Cortex of kidney (tissue), 1 donor: ENCODE data around the gene CCDC9.
"Not testable (repeated sequence)": the region's sequence is repeated elsewhere in the genome, so short reads cannot be mapped to it uniquely, and the experiment has no call there.

ENCODE experiments used
- DNase-seq: peaks from one replicate; lab custom pipeline; 2025; lab: John Stamatoyannopoulos, UW

The CCDC9 gene

DNA sequence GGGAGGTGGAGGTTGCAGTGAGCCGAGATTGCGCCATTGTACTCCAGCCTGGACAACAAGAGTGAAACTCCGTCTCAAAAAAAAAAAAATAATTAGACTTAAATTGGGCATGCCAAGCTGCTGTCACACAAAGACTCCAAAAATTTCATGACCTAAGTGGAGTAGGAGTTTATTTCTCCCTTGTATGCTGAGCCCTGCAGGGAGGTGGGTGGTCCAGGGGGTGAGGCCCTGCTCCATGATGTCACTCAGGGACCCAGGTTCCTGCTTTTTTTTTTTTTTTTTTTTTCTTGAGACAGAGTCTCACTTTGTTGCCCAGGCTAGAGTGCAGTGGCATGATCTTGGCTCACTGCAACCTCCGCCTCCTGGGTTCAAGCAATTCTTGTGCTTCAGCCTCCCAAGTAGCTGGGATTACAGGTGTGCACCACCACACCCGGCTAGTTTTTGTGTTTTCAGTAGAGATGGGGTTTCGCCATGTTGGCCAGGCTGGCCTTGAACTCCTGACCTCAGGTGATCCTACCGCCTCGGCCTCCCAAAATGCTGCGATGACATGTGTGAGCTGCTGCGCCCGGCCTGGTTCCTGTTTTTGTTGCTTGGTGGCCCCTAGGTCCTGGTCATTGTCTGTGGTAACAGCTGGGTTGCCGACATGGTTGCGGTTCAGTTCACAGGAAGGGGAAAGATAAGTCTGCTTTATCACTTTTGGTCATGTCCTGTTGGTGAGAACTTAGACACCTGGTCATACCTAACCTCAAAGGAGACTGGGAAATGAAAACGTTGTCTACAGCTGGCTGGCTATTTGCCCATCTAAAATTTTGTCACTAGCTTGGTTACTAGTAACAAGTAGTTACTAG is 5.8 kb downstream of the CCDC9 start:
- DNase-seq, result not testable (repeated sequence)

DNA sequence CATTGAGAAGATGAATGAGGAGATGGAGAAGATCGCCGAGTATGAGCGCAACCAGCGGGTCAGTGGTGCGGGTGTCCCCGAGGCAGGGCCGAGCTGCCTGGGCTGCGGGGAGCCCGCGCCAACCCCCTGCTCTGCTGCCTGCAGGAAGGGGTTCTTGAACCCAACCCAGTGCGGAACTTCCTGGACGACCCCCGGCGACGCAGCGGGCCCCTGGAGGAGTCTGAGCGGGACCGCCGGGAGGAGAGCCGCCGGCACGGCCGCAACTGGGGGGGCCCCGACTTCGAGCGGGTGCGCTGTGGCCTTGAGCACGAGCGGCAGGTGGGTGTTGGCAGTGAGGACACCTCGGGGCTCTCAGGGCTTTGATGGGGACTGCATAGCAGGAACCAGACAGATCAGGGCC is 8.3 kb downstream of the CCDC9 start:
- no peak for DNase-seq

DNA sequence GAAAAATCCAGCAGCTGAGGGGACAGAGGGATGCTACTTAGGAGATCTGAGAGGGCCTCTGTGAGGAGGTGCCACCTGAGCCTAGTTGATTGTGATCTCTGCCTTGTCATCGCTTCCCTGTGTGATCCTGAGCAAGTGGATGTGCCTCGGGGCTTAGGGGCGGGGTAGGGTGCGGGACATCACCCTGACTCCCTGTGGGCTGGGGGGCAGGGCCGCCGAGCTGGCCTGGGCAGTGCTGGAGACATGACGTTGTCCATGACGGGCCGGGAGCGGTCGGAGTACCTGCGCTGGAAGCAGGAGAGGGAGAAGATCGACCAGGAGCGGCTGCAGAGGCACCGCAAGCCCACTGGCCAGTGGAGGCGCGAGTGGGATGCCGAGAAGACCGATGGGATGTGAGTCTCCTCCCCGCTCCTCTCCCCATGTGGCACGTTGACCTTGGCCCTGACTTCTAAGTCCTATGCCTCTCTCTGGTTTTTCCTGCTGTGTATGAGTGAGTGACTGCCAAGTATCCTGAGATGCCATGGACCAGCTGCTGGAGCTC is 10.1 kb downstream of the CCDC9 start:
- no peak for DNase-seq

DNA sequence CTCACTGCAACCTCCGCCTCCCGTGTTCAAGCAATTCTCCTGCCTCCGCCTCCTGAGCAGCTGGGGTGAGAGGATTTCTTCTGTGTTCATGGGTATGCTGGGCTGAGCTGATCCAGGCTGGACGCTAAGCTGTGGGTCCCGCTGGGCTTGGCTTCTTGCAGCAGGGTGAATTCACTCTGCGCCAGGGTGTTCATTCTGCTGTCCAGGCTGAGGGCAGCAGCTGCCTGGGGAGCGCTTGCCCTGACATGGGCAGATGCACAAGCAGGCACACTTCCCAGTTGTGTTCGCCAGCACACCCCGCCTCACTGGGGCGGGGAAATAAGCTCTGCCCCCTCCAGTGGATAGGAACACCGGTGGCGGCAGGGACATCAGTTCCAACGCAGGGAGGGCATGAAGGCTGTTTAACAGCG is 11.0 kb downstream of the CCDC9 start:
- DNase-seq, result no peak

DNA sequence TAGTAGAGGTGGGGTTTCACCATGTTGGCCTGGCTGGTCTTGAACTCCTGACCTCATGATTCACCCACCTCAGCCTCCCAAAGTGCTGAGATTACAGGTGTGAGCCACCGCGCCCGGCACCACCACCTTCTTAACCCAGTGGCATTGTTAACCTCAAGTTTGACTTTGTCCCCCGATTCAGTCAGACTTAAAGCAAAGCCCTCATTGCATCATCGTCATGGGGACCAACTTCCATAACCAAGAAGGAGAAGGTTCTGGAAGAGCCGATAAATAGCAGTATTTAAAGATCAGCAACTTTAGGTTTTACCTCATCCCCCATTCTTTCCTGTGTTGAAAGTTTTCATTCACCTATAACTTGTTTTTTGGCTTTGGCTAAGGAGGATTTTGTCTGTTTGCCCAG is 11.7 kb downstream of the CCDC9 start:
- no peak for DNase-seq

DNA sequence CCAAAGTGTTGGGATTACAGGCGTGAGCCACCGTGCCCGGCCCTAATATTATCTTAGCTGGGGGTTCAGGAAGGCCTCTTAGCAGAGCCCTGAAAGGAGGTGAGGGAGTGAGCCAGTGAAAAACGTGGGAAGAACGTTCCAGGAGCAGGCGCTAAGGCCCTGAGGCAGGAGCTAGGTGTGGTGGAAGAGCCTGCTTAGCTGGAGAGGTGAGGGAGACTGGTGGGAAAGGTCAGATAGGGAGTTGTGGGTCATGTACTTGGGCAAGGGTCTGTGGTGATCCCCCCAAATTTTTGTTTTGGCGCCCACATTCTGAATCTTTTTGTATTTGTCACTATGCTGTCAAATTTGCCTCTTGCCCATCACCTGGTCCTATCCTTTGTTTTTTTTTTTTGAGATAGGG is 13.3 kb downstream of the CCDC9 start:
- no peak for DNase-seq

DNA sequence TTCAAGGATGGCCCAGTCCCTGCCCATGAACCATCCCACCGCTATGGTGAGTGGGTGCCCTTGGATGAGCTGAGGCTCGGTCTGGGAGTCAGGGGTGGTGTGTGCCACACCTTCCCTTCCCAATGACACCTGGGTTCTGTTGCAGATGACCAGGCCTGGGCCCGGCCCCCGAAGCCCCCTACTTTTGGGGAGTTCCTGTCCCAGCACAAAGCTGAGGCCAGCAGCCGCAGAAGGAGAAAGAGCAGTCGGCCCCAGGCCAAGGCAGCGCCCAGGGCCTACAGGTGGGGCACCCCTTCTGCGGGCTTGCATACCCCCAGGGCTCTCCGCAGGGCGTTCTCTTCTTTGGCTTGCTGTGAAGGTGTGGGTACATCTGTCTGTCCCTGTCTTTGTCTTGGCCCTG is 14.1 kb downstream of the CCDC9 start:
- DNase-seq, result no peak

DNA sequence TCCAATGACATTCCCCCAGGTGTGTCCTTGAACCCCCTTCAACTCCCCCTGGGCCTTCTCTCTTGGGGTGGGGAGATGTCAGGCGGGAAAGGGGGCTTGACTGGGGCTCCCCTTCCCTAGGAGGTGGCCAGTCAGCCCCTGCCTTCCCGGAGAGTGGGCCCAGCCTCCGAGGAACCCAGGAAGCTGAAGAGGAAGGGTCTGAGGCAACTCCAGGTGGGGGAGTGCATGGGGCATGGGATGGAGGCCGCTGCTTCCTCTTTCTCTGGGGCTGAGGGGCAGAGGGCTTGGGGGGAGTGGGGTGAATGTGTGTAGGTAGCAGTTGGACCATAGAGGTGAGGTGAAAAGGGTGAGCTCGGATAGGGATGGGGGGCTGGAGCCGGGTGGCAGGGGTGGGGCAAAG is 15.6 kb downstream of the CCDC9 start:
- no peak for DNase-seq

DNA sequence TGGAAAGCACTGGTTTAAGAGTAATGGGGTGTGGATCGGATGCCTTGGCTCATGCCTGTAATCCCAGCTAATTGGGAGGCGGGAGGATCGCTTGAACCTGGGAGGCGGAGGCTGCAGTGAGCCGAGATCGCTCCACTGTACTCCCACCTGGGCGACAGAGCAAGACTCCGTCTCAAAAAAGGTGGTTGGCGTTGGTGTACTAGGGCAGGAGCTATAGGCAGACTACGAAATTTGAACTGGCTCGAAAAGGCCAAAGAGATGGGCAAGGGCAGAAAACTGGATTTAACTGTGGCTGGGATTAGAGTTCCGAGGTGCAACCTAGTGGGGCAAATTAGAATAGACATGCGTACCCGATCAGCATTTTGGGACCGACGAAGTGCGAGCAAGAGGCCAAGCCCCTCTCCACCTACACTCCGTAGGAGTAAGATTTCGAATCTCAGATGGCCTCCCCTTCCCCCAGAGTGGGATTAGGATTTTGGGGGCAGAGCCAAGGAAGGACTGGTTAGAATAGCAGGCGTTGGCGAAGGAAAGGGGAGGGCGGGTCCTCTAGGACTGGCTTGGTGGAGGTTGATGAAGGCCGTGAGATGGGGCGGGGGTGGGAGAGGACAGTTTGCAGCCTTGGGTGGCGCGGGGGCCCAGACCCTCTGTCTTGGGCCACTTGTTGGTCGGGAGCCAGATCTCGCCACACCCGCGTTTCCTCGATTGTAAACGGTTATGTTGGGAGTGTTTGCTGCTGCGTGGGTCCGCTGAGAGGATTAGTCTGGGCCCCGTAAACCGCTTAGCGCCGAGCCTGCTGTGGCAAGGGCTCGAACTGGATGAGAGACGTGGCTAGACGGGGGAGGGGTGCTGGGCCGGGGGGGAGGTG is 16.4 kb downstream of the CCDC9 start:
- DNase-seq, result no peak

DNA sequence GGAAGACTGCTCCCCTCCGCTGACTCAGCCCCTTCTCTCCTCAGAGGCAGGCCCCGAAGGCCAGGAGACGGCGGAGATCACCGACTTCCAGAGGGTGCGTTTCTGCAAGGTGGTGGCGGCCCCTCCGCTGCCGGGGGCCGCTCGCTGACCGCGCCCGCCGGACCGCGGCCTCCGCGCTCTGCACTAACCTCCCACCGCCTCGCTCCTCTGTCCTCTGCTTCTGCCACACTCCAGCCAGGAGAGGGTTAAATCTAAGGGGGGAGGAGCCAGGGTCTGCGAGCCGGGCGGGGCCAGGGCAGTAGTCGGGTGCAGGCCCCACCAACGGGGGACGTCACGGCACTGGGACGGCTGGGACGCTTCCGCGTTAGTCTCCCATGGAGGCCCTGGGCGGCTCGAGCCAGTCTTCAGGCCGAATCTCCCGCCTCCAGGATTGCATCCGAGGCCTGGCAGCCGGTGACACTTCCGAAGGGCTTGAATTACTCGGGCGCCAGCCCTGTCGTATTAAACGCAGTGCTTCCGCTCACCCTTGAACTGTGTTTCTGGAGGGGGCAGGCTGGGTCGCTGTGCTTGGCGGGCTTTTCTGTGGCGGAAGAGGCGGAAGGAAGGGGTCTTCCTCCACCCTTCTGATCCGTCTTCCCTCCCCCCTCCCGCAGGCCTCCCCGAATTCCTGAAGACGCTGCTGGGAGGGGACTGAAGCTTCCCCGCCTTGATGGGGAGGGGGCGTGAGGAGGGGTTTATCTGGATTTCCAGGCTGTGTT is 17.2 kb downstream of the CCDC9 start:
- DNase-seq, result no peak

DNA sequence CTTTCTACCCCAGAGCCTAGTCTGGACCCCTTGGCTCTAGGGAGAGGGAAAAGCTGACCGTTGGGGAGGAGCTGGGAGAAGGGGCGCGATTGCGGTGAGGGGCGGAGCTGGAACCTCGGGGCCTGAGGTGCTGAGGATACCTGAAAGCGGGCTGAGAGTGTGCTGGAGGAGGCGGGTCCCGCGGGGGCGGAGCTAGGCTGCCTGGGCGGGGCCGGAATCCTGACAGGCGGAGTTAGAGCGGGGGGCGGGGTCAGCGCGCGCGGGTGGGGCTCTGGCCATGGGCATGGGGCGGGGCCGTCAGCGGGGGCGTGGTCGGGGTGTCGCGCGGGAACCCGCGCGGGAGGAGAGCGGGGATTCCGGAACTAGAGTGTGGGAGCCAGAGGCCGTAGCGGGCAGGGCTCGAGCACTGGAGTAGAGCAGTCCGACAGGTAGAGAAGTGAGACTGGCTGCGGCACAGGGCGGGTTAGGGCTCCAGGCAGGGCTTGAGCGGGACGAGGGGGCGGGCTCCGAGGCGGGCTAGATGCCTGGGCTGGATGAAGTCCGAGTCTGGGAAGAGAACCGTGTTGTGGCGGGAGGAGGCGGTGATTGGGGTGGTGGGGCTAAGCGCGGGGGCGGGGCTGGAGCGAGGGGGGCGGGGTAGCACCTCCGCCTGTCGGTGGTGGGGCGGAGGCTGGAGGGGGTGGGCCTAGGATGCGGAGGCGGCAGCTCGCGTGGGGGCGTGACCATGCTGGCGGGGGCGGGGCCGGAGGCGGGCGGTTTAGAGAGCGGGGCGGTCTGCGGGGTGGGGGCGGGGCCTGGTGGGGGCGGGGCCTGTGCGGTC is 18.0 kb downstream of the CCDC9 start, which contains the start of gene INAFM1:
INAFM1 (plus strand) TSS at position 815 of the 820 bp plus-strand sequence. CDS start 35 bp downstream, outside the sequence.
- no peak for DNase-seq

DNA sequence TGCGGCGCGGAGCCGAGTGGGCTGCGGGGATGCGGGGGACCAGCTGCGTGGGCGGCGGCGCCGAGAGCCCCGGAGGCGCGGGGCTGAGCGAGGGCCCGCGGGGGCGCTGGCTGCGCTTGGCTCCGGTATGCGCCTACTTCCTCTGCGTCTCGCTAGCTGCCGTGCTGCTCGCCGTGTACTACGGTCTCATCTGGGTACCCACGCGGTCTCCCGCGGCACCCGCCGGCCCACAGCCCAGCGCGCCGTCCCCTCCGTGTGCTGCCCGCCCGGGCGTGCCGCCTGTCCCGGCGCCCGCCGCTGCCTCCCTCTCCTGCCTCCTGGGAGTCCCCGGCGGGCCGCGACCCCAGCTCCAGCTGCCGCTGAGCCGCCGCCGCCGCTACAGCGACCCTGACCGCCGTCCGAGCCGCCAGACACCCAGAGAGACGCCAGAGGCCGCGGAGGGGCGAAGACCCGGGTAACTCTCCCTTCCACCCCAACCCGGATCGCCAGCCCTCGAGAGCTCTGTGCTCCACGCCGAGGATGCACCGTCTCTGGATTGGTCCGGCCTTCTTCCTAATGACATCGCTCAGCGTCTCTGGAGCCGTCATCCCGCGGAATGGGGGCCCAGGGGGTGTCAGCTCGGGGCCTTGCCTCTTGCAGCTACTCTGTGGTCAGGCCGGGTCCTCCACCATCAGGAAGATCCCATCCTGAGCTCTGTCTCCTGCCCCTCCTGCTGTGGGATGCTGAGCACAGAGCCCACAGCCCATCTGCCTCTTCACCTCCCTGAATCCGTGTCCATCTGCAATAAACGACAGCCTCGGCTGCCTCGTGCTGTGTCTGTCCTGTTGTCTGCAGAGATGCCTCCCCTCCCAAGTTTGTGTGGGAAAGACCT is 18.8 kb downstream of the CCDC9 start:
- DNase-seq, result no peak

DNA sequence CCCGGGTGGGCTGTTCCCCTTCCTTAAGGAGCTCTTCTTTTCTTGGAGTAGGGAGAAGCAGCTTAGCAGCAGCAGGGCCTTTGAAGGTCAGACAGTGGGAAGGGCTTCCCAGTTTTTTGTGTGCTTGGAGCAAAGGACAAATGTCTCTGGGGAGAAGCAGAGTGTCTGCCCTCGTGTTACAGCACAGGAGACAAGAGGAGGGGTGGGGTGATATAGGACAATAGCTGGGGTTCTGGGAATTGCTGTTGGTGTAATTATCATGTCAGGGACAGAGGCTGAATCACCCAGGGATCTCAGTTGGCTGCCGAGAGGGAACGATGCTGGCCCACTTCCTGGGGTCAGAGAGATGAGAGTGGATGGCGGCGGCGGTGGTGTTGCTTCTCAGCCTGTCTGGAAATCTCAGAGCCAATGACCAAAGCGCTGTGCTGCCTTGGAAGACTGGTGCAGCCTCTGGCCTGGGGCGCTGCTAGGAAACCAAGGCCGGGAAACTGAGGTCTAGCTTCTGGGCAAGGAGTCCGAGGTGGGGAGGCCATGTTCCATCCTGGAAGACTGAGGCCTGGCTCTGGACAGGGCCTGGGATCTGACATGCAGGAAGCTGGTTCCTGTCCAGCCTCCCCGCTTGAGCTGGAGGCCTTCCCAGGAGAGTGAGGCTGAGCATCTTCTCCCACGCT is 19.6 kb downstream of the CCDC9 start:
- no peak for DNase-seq

DNA sequence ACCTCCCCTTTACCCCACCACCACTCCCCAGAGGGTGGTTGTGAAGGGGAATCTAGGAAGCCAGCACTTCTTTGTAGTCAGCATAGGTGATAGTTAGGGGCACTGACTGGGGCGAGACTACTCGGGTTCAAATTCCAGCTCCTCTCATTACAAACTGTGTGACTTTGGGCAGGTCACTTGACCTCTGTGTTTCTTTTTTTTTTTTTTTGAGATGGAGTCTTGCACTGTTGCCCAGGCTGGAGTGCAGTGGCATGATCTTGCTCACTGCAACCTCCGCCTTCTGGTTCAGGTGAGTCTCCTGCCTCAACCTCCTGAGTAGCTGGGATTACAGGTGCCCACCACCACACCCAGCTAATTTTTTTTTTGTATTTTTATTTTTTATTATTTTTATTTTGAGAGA is 20.2 kb downstream of the CCDC9 start:
- not testable (repeated sequence) for DNase-seq

DNA sequence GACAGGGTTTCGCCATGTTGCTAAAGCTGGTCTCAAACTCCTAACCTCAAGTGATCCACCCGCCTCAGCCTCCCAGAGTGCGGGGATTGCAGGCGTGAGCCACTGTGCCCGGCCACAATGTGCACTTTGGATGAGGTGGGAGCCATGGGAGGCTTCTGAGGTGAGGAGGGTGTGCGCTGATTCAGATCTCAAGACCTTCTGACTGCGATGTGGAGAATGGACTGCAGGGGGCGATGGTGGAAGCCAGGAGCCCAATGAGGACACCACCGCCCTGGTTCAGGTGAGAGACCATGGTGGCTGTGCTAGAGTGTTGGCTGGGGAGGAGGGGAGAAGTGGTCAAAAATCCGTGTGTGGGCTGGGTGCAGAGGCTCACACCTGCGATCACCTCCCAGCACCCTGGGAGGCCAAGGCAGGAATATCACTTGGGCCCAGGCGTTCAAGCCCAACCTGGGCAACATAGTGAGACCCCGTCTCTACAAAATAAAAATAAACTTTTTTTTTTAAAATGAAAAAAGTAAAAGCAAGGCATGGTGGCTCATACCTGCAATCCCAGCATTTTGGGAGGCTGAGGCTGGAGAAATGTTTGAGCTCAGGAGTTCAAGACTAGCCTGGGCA is 24.0 kb downstream of the CCDC9 start:
- no peak for DNase-seq

DNA sequence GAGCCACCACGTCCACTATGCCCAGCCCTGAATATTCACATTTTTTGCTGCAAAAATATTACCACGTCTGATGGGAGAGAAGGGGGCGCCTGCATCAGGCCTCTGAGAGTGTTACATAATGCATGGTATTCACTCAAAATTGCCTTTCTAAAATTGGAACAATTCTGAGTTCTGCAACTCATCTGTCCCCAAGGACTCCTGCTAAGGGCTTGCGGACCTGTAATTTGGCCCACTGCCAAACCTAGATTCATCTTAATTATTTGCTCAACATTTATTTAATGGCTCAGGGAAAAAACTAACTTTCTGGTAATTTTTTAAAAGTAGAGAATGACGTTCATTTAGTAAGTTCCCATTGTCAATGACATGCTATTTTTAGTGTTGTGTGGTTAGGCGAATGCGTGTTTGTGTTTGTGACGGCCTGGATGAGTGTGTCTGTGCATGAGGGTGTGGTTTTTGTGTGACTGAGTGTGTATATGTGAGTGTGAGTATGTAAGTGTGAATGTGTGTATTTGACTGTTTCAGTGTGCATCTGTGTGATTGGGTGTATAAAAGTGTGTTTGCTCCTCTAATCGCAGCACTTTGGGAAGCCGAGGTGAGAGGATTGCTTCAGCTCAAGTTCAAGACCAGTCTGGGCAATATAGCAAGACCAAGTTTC is 27.2 kb downstream of the CCDC9 start:
- no peak for DNase-seq

DNA sequence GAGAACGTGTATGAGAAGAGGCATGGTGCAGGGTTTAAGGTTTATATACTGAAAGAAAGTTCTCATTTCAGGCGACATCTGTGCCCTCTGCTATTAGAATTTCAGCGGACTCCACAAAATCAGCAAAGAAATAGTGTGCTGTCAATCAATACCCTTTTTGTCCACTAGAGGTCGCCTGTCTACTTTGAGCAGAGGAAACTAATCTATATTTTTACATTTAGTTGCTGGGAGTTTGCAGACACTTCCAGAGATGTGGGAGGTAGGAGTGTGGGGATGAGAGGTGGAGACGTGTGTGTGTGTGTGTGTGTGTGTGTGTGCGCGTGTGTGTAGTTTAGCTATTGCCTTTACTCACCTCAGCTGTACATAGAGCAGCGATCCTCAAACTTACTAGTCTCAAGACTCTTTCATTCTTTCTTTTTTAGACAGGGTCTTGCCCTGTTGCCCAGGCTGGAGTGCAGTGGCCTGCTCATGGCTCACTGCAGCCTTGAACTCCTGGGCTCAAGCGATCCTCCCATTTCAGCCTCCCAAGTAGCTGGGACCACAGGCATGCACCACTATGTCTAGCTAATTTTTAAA is 28.1 kb downstream of the CCDC9 start:
- no peak for DNase-seq

DNA sequence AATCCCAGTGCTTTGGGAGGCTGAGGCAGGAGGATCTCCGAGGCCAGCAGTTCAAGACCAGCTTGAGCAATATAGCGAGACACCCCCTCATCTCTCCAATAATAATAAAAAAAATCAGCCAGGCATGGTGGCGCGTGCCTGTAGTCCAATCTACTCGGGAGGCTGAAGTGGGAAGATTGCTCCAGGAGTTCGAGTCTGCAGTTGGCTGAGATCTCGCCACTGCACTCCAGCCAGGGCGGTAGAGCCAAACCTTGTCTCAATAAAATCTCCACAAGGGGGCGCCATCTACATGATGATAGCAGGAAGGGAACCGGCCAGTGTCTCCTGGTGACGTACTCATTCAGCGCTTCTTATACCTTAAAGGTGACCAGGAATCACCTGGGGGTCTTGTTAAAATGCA is 39.7 kb downstream of the CCDC9 start:
- no peak for DNase-seq
